Measurements from ENCODE around the gene TSFM. TPM values are rescaled to one million over a fixed set of nuclear protein-coding genes. Genes with fewer than 3 reads are reported as not detected.

Gene TSFM
- total and polyA plus RNA-seq, 4 donors: 14.6 to 60.5 (median 38.2) TPM

DNA sequence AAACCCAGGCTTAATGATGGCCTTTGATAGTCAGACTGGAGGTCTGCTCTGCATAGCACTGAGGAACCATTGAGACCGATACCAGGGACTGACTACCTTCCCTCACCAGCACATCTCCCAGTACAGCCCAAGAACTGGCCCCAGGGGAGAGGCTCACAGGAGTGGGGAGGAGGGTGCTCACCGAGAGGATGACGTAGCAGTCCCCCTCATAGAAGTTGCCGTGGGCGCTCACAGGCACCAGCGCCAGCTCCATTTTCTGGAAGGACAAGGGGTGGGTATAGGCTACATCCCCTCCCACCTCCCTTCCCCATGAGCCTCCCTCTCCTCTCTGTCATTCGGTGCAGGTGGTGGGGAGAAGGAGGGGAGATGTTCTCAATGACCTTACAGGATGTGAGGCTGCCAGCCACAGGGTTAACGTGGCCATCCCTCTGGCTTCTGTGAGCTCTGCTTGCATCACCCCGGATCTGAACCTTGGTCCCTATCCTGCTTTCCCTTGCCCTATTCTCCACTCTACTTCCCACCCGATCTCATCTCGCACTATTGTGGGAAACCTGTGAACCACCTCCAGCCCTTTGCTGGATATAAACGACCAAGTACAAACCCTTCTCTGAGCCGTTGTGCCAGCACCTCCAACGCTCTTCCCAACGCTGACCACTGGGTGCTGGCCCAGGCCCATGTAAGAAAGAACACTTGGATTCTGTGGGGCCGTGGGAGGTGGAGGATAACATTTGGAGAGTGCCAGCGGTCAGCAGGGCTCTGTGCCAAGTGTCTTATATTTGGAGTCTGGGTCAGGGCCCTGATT lies 31.6 kb downstream of the TSFM start:
- no peak for DNase-seq (ENCODE audit: low spot score)
- no peak for TF ChIP-seq NR2F2 (IDR thresholded peaks at IDR 0.05)
- TF ChIP-seq HNF4A (conservative IDR thresholded peaks at IDR 0.05): peak; percentile 48 to 82
- TF ChIP-seq, protein P1, sequence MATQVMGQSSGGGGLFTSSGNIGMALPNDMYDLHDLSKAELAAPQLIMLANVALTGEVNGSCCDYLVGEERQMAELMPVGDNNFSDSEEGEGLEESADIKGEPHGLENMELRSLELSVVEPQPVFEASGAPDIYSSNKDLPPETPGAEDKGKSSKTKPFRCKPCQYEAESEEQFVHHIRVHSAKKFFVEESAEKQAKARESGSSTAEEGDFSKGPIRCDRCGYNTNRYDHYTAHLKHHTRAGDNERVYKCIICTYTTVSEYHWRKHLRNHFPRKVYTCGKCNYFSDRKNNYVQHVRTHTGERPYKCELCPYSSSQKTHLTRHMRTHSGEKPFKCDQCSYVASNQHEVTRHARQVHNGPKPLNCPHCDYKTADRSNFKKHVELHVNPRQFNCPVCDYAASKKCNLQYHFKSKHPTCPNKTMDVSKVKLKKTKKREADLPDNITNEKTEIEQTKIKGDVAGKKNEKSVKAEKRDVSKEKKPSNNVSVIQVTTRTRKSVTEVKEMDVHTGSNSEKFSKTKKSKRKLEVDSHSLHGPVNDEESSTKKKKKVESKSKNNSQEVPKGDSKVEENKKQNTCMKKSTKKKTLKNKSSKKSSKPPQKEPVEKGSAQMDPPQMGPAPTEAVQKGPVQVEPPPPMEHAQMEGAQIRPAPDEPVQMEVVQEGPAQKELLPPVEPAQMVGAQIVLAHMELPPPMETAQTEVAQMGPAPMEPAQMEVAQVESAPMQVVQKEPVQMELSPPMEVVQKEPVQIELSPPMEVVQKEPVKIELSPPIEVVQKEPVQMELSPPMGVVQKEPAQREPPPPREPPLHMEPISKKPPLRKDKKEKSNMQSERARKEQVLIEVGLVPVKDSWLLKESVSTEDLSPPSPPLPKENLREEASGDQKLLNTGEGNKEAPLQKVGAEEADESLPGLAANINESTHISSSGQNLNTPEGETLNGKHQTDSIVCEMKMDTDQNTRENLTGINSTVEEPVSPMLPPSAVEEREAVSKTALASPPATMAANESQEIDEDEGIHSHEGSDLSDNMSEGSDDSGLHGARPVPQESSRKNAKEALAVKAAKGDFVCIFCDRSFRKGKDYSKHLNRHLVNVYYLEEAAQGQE (IDR thresholded peaks at IDR 0.05): no peak
- peak in 1 of 2 donors; percentile 22 for TF ChIP-seq RAD21 (IDR thresholded peaks at IDR 0.05)
- TF ChIP-seq, protein P2, sequence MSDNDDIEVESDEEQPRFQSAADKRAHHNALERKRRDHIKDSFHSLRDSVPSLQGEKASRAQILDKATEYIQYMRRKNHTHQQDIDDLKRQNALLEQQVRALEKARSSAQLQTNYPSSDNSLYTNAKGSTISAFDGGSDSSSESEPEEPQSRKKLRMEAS (IDR thresholded peaks at IDR 0.05): no peak
- TF ChIP-seq EGR1 (IDR thresholded peaks at IDR 0.05; ENCODE audit: low read depth in 2 of 2): no peak
- TF ChIP-seq SP1 (IDR thresholded peaks at IDR 0.05): peak; percentile 75
- peak in 1 of 2 donors; percentile 28 for TF ChIP-seq RXRA (IDR thresholded peaks at IDR 0.05)
- TF ChIP-seq, protein P3, sequence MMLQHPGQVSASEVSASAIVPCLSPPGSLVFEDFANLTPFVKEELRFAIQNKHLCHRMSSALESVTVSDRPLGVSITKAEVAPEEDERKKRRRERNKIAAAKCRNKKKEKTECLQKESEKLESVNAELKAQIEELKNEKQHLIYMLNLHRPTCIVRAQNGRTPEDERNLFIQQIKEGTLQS (IDR thresholded peaks at IDR 0.05): peak; percentile 89
- Histone ChIP-seq H3K4me1 (ENCODE audit: control insufficient read depth in 4 of 4, insufficient read depth in 4 of 4, low read length in 3 of 4) (peaks cover 2 to 9% (median 6%) of the 10 kb centered on the region in 4 donors), H3K9ac (ENCODE audit: low read depth in 1 of 2, low read length in 2 of 2) (no peak overlapping the region), H3K27ac (ENCODE audit: low read depth in 1 of 2, low read length in 2 of 2) (no peak overlapping the region), H3K9me3 (ENCODE audit: control insufficient read depth in 4 of 4, low read length in 3 of 4) (no peaks in the 10 kb centered on the region), H3K27me3 (ENCODE audit: control insufficient read depth in 4 of 4, insufficient read depth in 4 of 4, low read length in 3 of 4) (no peaks in the 10 kb centered on the region), H3K36me3 (ENCODE audit: control insufficient read depth in 4 of 4, insufficient read depth in 3 of 4, low read depth in 1 of 4, low read length in 3 of 4) (peaks cover 5 to 29% (median 20%) of the 10 kb centered on the region in 4 donors), H3K4me3 (ENCODE audit: low read depth in 1 of 3, low read length in 3 of 3) (no peak overlapping the region)
- 57% methylated on average over 17 of the region's 17 CpGs for WGBS

DNA sequence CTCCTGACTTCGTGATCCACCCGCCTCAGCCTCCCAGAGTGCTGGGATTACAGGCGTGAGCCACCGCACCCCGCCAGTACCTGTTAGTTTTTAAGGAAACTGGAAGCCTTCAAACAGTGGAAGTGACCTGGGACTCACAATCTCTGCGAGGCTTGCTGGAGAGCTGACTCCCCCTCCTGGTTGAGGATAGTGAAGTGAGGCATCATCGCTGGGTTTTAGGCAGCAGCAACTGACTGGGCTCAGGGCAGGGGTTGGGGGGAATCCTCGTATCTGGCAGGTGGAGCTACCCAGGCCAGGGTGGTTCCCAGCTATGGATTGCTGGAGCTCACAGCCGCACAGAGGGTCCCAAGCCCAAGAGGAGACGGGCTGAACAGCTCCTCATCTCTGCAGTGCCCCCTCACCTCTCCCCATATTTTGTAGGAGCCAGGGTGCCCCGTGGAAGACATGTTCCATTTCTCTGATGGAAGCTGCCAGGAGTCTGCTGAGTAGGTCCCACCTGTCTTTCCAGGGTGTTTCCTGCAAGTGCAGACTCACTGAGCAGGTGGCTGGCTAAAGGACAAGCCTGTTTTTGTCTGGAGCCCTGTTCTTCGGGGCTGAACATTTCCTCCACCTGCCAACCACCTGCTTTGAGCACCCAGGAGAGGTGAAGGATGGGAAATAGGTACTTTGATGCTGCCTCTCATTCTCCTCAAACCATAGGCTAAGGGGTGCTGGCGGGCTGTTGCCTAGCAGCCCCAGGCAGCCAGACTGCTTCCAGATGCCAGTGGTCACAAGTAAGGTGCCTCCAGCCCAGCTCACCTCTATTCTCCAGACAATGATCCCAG lies 32.8 kb downstream of the TSFM start:
- H3K4me3 ChIP-seq (ENCODE audit: low read depth in 1 of 3, low read length in 3 of 3): no peak overlapping the region
- H3K27ac ChIP-seq (ENCODE audit: low read depth in 1 of 2, low read length in 2 of 2): no peak overlapping the region
- no peak for DNase-seq (ENCODE audit: low spot score)
- H3K27me3 ChIP-seq (ENCODE audit: control insufficient read depth in 4 of 4, insufficient read depth in 4 of 4, low read length in 3 of 4): no peaks in the 10 kb centered on the region
- H3K36me3 ChIP-seq (ENCODE audit: control insufficient read depth in 4 of 4, insufficient read depth in 3 of 4, low read depth in 1 of 4, low read length in 3 of 4): peaks cover 0 to 17% (median 8%) of the 10 kb centered on the region in 4 donors
- 91% methylated on average over 13 of the region's 13 CpGs for WGBS
- H3K4me1 ChIP-seq (ENCODE audit: control insufficient read depth in 4 of 4, insufficient read depth in 4 of 4, low read length in 3 of 4): peaks cover 2 to 14% (median 7%) of the 10 kb centered on the region in 4 donors
- H3K9me3 ChIP-seq (ENCODE audit: control insufficient read depth in 4 of 4, low read length in 3 of 4): no peaks in the 10 kb centered on the region
- TF ChIP-seq SP1 (IDR thresholded peaks at IDR 0.05) (no peak), JUND (IDR thresholded peaks at IDR 0.05) (no peak), FOXA2 (IDR thresholded peaks at IDR 0.05) (no peak), RAD21 (IDR thresholded peaks at IDR 0.05) (no peak), EGR1 (IDR thresholded peaks at IDR 0.05; ENCODE audit: low read depth in 2 of 2) (no peak), GABPA (IDR thresholded peaks at IDR 0.05 in 1 of 2, conservative IDR thresholded peaks at IDR 0.05 in 1 of 2) (no peak), TAF1 (conservative IDR thresholded peaks at IDR 0.05) (no peak)
- TF ChIP-seq, protein P3 (IDR thresholded peaks at IDR 0.05): no peak
- TF ChIP-seq, protein P2 (IDR thresholded peaks at IDR 0.05): no peak
- TF ChIP-seq, protein P4, sequence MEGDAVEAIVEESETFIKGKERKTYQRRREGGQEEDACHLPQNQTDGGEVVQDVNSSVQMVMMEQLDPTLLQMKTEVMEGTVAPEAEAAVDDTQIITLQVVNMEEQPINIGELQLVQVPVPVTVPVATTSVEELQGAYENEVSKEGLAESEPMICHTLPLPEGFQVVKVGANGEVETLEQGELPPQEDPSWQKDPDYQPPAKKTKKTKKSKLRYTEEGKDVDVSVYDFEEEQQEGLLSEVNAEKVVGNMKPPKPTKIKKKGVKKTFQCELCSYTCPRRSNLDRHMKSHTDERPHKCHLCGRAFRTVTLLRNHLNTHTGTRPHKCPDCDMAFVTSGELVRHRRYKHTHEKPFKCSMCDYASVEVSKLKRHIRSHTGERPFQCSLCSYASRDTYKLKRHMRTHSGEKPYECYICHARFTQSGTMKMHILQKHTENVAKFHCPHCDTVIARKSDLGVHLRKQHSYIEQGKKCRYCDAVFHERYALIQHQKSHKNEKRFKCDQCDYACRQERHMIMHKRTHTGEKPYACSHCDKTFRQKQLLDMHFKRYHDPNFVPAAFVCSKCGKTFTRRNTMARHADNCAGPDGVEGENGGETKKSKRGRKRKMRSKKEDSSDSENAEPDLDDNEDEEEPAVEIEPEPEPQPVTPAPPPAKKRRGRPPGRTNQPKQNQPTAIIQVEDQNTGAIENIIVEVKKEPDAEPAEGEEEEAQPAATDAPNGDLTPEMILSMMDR (IDR thresholded peaks at IDR 0.05; ENCODE audit: low read depth, low read length, missing input control): no peak
- TF ChIP-seq, protein P1 (IDR thresholded peaks at IDR 0.05): no peak
- H3K9ac ChIP-seq (ENCODE audit: low read depth in 1 of 2, low read length in 2 of 2): no peak overlapping the region

All from liver (tissue), 9 donors.